Omental fat pad (tissue), 4 donors: Measurements from ENCODE around the gene CHCHD6. TPM values are rescaled to one million over a fixed set of nuclear protein-coding genes. Genes with fewer than 3 reads are reported as not detected.
A peak's percentile ranks its signal among the peaks of the same experiment; 100 is the strongest.

ENCODE experiments used
- ATAC-seq: fragments of 150-250 bp; one replicate; pipeline ENCODE4 v1.9.1; 2016; ENCODE audit warnings: mild to moderate bottlenecking, moderate library complexity; ENCODE audit not compliant: low FRiP score
- DNase-seq: peaks from one replicate; pipeline ENCODE4 v3.0.0-alpha.2; 2019; ENCODE audit warnings: low spot score
- CTCF ChIP-seq, 3 donors: fragments of 450-650 bp; IDR thresholded peaks; one replicate each; pipeline ENCODE4 v1.5.1; 2016 to 2017; ENCODE audit warnings: antibody characterized with exemption in 3 of 3, mild to moderate bottlenecking in 3 of 3, moderate library complexity in 2 of 3
- total RNA-seq, 4 donors: library from RNA; depleted of rRNA; stranded (reverse); fragments of >200 nt; gene quantifications; one replicate each; pipeline ENCODE4 v1.1.0, GENCODE V29; 2016

CHCHD6 gene
- total RNA-seq, 4 donors from 2014 or later, result 7.5 to 19.7 (median 11.5) TPM

DNA sequence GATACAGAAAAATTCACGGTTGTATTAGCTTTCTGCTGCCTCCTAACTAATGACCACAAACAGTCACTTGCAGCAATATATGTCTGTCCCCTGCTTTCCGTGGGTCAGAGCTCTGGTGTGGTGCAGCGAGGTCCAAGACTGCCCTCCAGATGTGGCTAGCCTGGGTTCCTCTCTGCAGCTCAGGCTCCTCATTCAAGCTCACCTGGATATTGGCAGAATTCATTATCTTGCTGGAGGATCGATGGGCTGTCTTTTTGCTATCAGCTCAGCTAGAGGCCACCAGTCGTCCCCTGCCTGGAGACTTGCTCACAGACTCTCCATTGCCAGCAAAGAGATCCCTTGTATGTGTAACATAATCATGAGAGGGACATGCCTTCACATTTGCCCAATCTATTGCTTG, 266.1 kb downstream of the CHCHD6 start:
- no peak for TF ChIP-seq CTCF (IDR thresholded peaks at IDR 0.05)
- no peak for DNase-seq
- no peak for ATAC-seq

DNA sequence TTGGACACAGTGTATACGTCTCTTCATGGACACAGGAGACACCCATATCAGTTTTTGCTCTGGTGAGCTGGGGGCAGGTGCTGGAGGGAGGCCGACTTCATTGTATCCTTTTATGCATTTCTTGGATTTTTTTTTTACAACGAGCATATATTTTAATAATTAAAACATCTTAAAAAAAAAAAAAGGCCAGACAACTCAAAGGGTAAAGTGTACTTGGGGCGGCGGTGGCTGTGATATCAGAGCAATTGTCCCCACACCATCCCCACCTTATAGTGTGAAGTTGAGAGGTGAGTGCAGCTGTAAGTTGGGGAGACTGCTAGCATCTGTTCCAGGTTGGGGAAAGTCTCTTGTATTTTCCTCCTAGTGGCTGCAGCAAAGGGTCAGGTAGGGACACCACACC, 266.9 kb downstream of the CHCHD6 start:
- ATAC-seq, result no peak
- no peak for TF ChIP-seq CTCF (IDR thresholded peaks at IDR 0.05)
- DNase-seq, result no peak

- ATAC-seq, result peak; percentile 50
- peak; percentile 28 for DNase-seq
- no peak for TF ChIP-seq CTCF (IDR thresholded peaks at IDR 0.05)
These were observed 267.9 kb downstream of the CHCHD6 start for GRCh38 chr3:126971891-126972351.

- no peak for TF ChIP-seq CTCF (IDR thresholded peaks at IDR 0.05)
- no peak for DNase-seq
- ATAC-seq, result no peak
These were observed 268.8 kb downstream of the CHCHD6 start for GRCh38 chr3:126972866-126973265.

DNA sequence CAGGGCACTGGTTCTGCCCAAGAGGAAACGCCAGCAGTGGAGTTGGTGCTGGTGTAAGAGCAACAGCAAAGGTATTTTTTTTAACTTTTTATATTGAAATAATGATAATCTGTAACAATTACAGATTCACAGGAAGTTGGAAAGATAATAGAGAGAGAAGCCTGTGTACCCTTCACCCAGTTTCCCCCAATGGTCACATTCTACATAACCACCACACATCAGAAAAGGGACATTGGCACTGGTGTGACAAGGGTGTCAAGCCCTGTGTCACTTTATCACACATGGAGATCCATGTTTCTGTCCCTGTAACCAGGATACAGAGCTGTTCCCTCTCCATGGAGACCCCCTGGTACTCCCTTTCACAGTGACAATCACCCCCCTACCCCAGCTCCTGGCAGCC, 269.8 kb downstream of the CHCHD6 start:
- no peak for TF ChIP-seq CTCF (IDR thresholded peaks at IDR 0.05)
- DNase-seq (no peak), ATAC-seq (no peak)

GRCh38 chr3:126974756-126975155, 270.7 kb downstream of the CHCHD6 start:
- no peak for TF ChIP-seq CTCF (IDR thresholded peaks at IDR 0.05)
- ATAC-seq (no peak), DNase-seq (no peak)

DNA sequence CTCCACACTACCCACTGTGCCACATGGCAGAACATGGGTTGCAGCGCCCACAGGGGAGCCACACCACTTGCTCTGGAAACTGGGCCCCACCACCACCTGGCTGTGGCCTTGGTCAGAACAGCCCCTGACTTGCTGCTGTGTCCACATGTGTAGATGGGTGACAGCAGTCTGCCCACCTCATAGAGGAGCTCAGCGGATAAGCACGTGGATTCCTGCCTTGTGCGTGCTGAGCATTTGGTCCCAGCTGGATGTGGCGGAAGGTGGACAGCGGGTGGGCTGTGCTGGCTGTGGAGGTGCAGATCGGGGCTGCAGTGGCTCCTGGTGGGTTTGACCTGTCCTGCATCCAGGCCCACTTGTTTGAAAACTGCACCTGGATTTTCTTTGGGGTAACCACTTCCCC, 272.9 kb downstream of the CHCHD6 start:
- no peak for TF ChIP-seq CTCF (IDR thresholded peaks at IDR 0.05)
- ATAC-seq (no peak), DNase-seq (no peak)
